Peyer's patch (tissue), 4 donors: Measurements from ENCODE around the gene EYA4.

Source experiments
- CTCF ChIP-seq, 6 experiments: fragments of 450-650 bp in 4 of 6; fragments of 200-600 bp in 2 of 6; sonication (generic) in 1 of 6; IDR thresholded peaks; one replicate each; pipeline ENCODE4 v1.5.1; 2017 to 2019; ENCODE audit warnings: antibody characterized with exemption in 6 of 6, mild to moderate bottlenecking in 3 of 6, moderate library complexity in 1 of 6
- POLR2A ChIP-seq, 2 donors: fragments of 450-650 bp; IDR thresholded peaks; one replicate each; pipeline ENCODE4 v1.5.1; 2017; ENCODE audit warnings: antibody characterized with exemption in 2 of 2, mild to moderate bottlenecking in 2 of 2, moderate library complexity in 2 of 2

- TF ChIP-seq CTCF (IDR thresholded peaks at IDR 0.05) (no peak), POLR2A (IDR thresholded peaks at IDR 0.05) (no peak)
Observed at GRCh38 chr6:133399426-133399825, 158.3 kb downstream of the EYA4 start.
